B cell (primary cell): ENCODE results near the gene SWAP70.

ENCODE experiments used
- EZH2 ChIP-seq: IDR thresholded peaks from 2 replicates; pipeline ENCODE4 v1.6.1; 2012; ENCODE audit warnings: borderline replicate concordance, low read depth, mild to moderate bottlenecking, moderate library complexity, low read length; ENCODE audit not compliant: insufficient read depth, poor library complexity, severe bottlenecking
- TF ChIP-seq, protein P1 (sequence below): fragments of 200-600 bp; IDR thresholded peaks from one replicate; pipeline ENCODE4 v1.8.0; 2022; ENCODE audit warnings: antibody characterized with exemption, mild to moderate bottlenecking

DNA sequence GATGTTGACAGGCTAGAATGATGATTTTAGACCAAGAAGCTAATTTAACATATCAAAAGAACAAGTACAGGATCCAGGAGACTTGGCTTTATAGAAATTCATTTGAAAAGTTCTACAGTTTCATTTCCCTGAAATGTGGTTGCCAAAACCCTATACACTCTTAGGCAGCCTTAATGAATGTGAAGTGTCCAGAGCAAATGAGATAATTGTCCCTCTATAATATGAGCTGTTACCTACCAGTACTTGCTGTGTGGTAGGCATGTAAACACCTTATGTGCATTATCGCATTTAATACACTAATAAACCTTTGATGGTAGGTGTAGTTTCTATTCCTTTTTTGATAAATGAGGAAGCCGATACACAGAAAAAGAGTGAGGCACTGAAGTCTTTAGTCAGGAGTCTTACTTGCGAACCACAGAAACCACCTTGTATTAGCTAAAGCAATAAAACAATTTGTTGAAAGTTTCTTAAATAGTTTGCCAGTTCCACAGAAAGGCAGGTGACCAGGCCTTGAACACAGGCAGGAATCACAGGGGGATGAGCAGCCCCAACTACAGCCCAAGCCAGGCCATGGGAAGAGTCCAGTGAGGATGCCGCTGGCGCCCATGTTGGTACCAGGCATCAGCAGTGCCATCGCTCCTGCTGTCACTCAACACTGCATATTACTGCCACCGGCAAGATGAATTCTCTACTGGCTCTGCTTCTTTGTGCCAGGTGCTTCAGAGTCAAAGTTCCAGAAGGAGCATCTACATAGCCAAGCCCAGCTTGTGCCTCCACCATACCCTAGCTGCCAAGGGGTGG, 81.7 kb downstream of the SWAP70 start:
- TF ChIP-seq EZH2: no peak
- TF ChIP-seq, protein P1, sequence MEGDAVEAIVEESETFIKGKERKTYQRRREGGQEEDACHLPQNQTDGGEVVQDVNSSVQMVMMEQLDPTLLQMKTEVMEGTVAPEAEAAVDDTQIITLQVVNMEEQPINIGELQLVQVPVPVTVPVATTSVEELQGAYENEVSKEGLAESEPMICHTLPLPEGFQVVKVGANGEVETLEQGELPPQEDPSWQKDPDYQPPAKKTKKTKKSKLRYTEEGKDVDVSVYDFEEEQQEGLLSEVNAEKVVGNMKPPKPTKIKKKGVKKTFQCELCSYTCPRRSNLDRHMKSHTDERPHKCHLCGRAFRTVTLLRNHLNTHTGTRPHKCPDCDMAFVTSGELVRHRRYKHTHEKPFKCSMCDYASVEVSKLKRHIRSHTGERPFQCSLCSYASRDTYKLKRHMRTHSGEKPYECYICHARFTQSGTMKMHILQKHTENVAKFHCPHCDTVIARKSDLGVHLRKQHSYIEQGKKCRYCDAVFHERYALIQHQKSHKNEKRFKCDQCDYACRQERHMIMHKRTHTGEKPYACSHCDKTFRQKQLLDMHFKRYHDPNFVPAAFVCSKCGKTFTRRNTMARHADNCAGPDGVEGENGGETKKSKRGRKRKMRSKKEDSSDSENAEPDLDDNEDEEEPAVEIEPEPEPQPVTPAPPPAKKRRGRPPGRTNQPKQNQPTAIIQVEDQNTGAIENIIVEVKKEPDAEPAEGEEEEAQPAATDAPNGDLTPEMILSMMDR: no peak
